CD14-positive monocyte (primary cell): ENCODE results near the gene GSTA4. TPM values are rescaled to one million over a fixed set of nuclear protein-coding genes. Genes with fewer than 3 reads are reported as not detected.

Experiments
- DNase-seq, 3 donors: peaks; one replicate each; pipeline ENCODE4 v3.0.0-alpha.2; 2011 to 2022
- H2AFZ ChIP-seq: 2 replicates; pipeline ENCODE4 v1.6.0; 2012; ENCODE audit warnings: mild to moderate bottlenecking, low read depth, low read length, inconsistent platforms; ENCODE audit not compliant: insufficient read depth, poor library complexity, severe bottlenecking
- H3K27ac ChIP-seq, 2 donors: 1 replicate in 1 of 2; 2 replicates in 1 of 2; pipeline ENCODE4 v1.5.1; 2012 to 2013; ENCODE audit warnings: low read length in 2 of 2, control low read depth in 1 of 2, inconsistent platforms in 1 of 2, low read depth in 1 of 2, mild to moderate bottlenecking in 1 of 2
- H3K27me3 ChIP-seq, 2 donors: one replicate each; pipeline versions ENCODE4 v1.6.0 to v1.6.1; 2011 to 2013; ENCODE audit warnings: low read length in 2 of 2; ENCODE audit not compliant: control insufficient read depth in 2 of 2, insufficient read depth in 2 of 2
- H3K36me3 ChIP-seq, 2 donors: replicated peaks in 1 of 2; 1 replicate in 1 of 2; 2 replicates in 1 of 2; pipeline versions ENCODE4 v1.5.1 to v1.6.1; 2012 to 2013; ENCODE audit warnings: low read length in 2 of 2, control low read depth in 1 of 2, inconsistent platforms in 1 of 2, mild to moderate bottlenecking in 1 of 2; ENCODE audit not compliant: insufficient read depth in 2 of 2, control insufficient read depth in 1 of 2
- H3K4me1 ChIP-seq, 2 donors: 1 replicate in 1 of 2; 2 replicates in 1 of 2; pipeline versions ENCODE4 v1.5.1 to v1.6.1; 2012 to 2013; ENCODE audit warnings: low read length in 2 of 2, control low read depth in 1 of 2, inconsistent platforms in 1 of 2, mild to moderate bottlenecking in 1 of 2, moderate library complexity in 1 of 2; ENCODE audit not compliant: insufficient read depth in 2 of 2, control insufficient read depth in 1 of 2
- H3K4me2 ChIP-seq: replicated peaks from 2 replicates; pipeline ENCODE3; 2012; ENCODE audit warnings: low read length, moderate library complexity, mild to moderate bottlenecking; ENCODE audit not compliant: poor library complexity, severe bottlenecking; ENCODE audit errors: extremely low read depth
- H3K4me3 ChIP-seq, 3 experiments: fragments of 200-600 bp in 1 of 3; sonication (generic) in 1 of 3; replicated peaks in 1 of 3; 1 replicate in 2 of 3; 2 replicates in 1 of 3; pipeline ENCODE4 v1.5.1; 2011 to 2013; ENCODE audit warnings: low read length in 3 of 3, mild to moderate bottlenecking in 3 of 3, control low read depth in 2 of 3, low read depth in 2 of 3, inconsistent platforms in 1 of 3, moderate library complexity in 1 of 3
- H3K79me2 ChIP-seq: 2 replicates; pipeline ENCODE4 v1.6.0; 2012; ENCODE audit warnings: mild to moderate bottlenecking, control low read depth, inconsistent platforms, low read length, moderate library complexity; ENCODE audit not compliant: insufficient read depth
- H3K9ac ChIP-seq: 2 replicates; pipeline ENCODE4 v1.6.0; 2017; ENCODE audit warnings: low read length, mild to moderate bottlenecking; ENCODE audit not compliant: insufficient read depth, poor library complexity, severe bottlenecking
- H3K9me3 ChIP-seq, 2 donors: replicated peaks in 1 of 2; 1 replicate in 1 of 2; 2 replicates in 1 of 2; pipeline versions ENCODE4 v1.5.1 to v1.6.1; 2012 to 2013; ENCODE audit warnings: low read length in 2 of 2, control low read depth in 1 of 2; ENCODE audit not compliant: control insufficient read depth in 1 of 2, insufficient read depth in 1 of 2
- H4K20me1 ChIP-seq: 2 replicates; pipeline ENCODE4 v1.6.0; 2012; ENCODE audit warnings: mild to moderate bottlenecking, low read length, control low read depth, moderate library complexity; ENCODE audit not compliant: insufficient read depth
- H3K27ac Mint-ChIP-seq, 7 donors: one replicate each; pipeline ENCODE4 v1.8.0; 2020; ENCODE audit warnings: mild to moderate bottlenecking in 7 of 7, mixed read lengths in 7 of 7, moderate library complexity in 6 of 7, inconsistent platforms in 2 of 7
- H3K27me3 Mint-ChIP-seq, 3 donors: one replicate each; pipeline ENCODE4 v1.8.0; 2021 to 2022; ENCODE audit warnings: low read depth in 3 of 3, mild to moderate bottlenecking in 3 of 3, mixed read lengths in 3 of 3, moderate library complexity in 3 of 3, inconsistent platforms in 1 of 3
- H3K36me3 Mint-ChIP-seq, 2 donors: one replicate each; pipeline ENCODE4 v1.8.0; 2020; ENCODE audit warnings: mixed read lengths in 2 of 2, inconsistent platforms in 1 of 2, mild to moderate bottlenecking in 1 of 2
- H3K4me1 Mint-ChIP-seq: one replicate; pipeline ENCODE4 v1.8.0; 2020; ENCODE audit warnings: mild to moderate bottlenecking, mixed read lengths
- H3K4me3 Mint-ChIP-seq, 2 donors: one replicate each; pipeline ENCODE4 v1.8.0; 2020; ENCODE audit warnings: mild to moderate bottlenecking in 2 of 2, mixed read lengths in 2 of 2, moderate library complexity in 1 of 2
- H3K9me3 Mint-ChIP-seq, 7 donors: one replicate each; pipeline ENCODE4 v1.8.0; 2020 to 2022; ENCODE audit warnings: mixed read lengths in 7 of 7, mild to moderate bottlenecking in 6 of 7, moderate library complexity in 6 of 7, inconsistent platforms in 2 of 7
- CTCF ChIP-seq: fragments of 200-600 bp; IDR thresholded peaks from one replicate; pipeline ENCODE4 v1.8.0; 2022; ENCODE audit warnings: antibody characterized with exemption, mild to moderate bottlenecking
- WGBS: methylation state at CpG from one replicate; pipeline ENCODE4 v1.1.5; 2013; ENCODE audit warnings: missing lambda C conversion rate; ENCODE audit not compliant: insufficient coverage; 5-methylcytosine and 5-hydroxymethylcytosine counted together
- intact Hi-C, 2 donors: fragments of 100-400 bp; cut with micrococcal nuclease; formaldehyde crosslinking; loops; one replicate each; pipeline versions ENCODE4 v1.15.0 to v1.15.1; 2023
- polyA plus RNA-seq, 3 donors: library from polyadenylated mRNA; depleted of rRNA in 1 of 3; unstranded in 2 of 3; stranded (reverse) in 1 of 3; fragments of 300-500 nt in 2 of 3; fragments of >200 nt in 1 of 3; fragmentation: Illumina TruSeq in 2 of 3; gene quantifications; 1 replicate in 2 of 3; 2 replicates in 1 of 3; pipeline ENCODE4 v1.2.3, GENCODE V29; 2012 to 2021

Gene GSTA4
- polyA plus RNA-seq, 3 donors: 0.34 to 0.41 (median 0.36) TPM

- no peak overlapping the region for H3K27ac ChIP-seq
- H3K9me3 ChIP-seq: no peaks in the 10 kb centered on the region
- no peaks in the 10 kb centered on the region for H3K4me1 Mint-ChIP-seq
- H3K27me3 Mint-ChIP-seq: no peaks in the 10 kb centered on the region
- H3K4me3 ChIP-seq: no peak overlapping the region
- no peak overlapping the region for H3K27ac Mint-ChIP-seq
- no CpG with 5 or more reads among the region's 1 CpG for WGBS
- no peaks in the 10 kb centered on the region for H3K79me2 ChIP-seq
- H3K4me1 ChIP-seq: no peaks in the 10 kb centered on the region
- DNase-seq: no peak
- H3K27me3 ChIP-seq: no peaks in the 10 kb centered on the region
- intact Hi-C loops: no loop called here
- H2AFZ ChIP-seq: no peak overlapping the region
- H3K36me3 ChIP-seq: peaks cover 73 to 82% of the 10 kb centered on the region in 2 donors
- H3K9me3 Mint-ChIP-seq: no peaks in the 10 kb centered on the region
- H3K36me3 Mint-ChIP-seq: peaks cover 67 to 76% of the 10 kb centered on the region in 2 donors
- H4K20me1 ChIP-seq: no peaks in the 10 kb centered on the region
- no peak overlapping the region for H3K9ac ChIP-seq
- H3K4me2 ChIP-seq: no peak overlapping the region
- TF ChIP-seq CTCF: no peak
- no peak overlapping the region for H3K4me3 Mint-ChIP-seq
Measured at GRCh38 chr6:53015486-53015885, 20.4 kb upstream of the GSTA4 start.

GRCh38 chr6:53014744-53015143 lies 19.7 kb upstream of the GSTA4 start:
- no peak overlapping the region for H3K4me2 ChIP-seq
- H3K4me3 Mint-ChIP-seq: no peak overlapping the region
- H2AFZ ChIP-seq: no peak overlapping the region
- no peaks in the 10 kb centered on the region for H3K9me3 ChIP-seq
- no peak for DNase-seq
- TF ChIP-seq CTCF: no peak
- no peaks in the 10 kb centered on the region for H3K27me3 Mint-ChIP-seq
- H3K79me2 ChIP-seq: no peaks in the 10 kb centered on the region
- H3K36me3 ChIP-seq: peaks cover 81 to 89% of the 10 kb centered on the region in 2 donors
- WGBS: 100% methylated on average over 1 of the region's 1 CpG
- intact Hi-C loops: no loop called here
- H3K4me1 Mint-ChIP-seq: no peaks in the 10 kb centered on the region
- no peaks in the 10 kb centered on the region for H3K27me3 ChIP-seq
- H3K4me1 ChIP-seq: no peaks in the 10 kb centered on the region
- H3K9ac ChIP-seq: no peak overlapping the region
- H3K27ac Mint-ChIP-seq: no peak overlapping the region
- H3K9me3 Mint-ChIP-seq: no peaks in the 10 kb centered on the region
- H4K20me1 ChIP-seq: no peaks in the 10 kb centered on the region
- H3K27ac ChIP-seq: no peak overlapping the region
- no peak overlapping the region for H3K4me3 ChIP-seq
- peaks cover 75 to 83% of the 10 kb centered on the region in 2 donors for H3K36me3 Mint-ChIP-seq
